OCI-LY3 (cell line): Measurements from ENCODE around the gene KATNAL2.

ENCODE experiments used
- H2AFZ ChIP-seq: fragments of 200-600, 300-600 bp; shearing (Covaris generic); 2 replicates; pipeline ENCODE4 v1.6.0; 2014; ENCODE audit warnings: antibody characterized with exemption, low read depth, low read length
- H3K27ac ChIP-seq: fragments of 200-600, 300-600 bp; sonication (generic); 2 replicates; pipeline ENCODE4 v1.5.1; 2014; ENCODE audit warnings: mild to moderate bottlenecking, low read length, moderate library complexity, mixed read lengths
- H3K27me3 ChIP-seq: fragments of 200-600, 300-600 bp; sonication (generic); 2 replicates; pipeline ENCODE4 v1.6.1; 2014; ENCODE audit warnings: low read depth, low read length, mixed read lengths
- H3K36me3 ChIP-seq: fragments of 200-600, 300-600 bp; sonication (generic); replicated peaks from 2 replicates; pipeline ENCODE3; 2014; ENCODE audit warnings: low read depth, low read length, mixed read lengths
- H3K4me1 ChIP-seq: fragments of 300-600, 200-600 bp; sonication (generic); 2 replicates; pipeline ENCODE4 v1.6.1; 2014; ENCODE audit warnings: low read length, mixed read lengths
- H3K4me2 ChIP-seq: fragments of 200-600, 300-600 bp; sonication (generic); 2 replicates; pipeline ENCODE4 v1.6.1; 2014; ENCODE audit warnings: low read length, mixed read lengths
- H3K4me3 ChIP-seq: fragments of 300-600, 200-600 bp; sonication (generic); 2 replicates; pipeline ENCODE4 v1.5.1; 2014; ENCODE audit warnings: antibody characterized with exemption, mild to moderate bottlenecking, low read length, moderate library complexity
- H3K79me2 ChIP-seq: fragments of 300-600, 200-600 bp; shearing (Covaris generic); 2 replicates; pipeline ENCODE4 v1.6.1; 2014; ENCODE audit warnings: mild to moderate bottlenecking, low read length, mixed read lengths
- H3K9ac ChIP-seq: fragments of 300-600, 200-600 bp; shearing (Covaris generic); 2 replicates; pipeline ENCODE4 v1.6.0; 2014; ENCODE audit warnings: mild to moderate bottlenecking, low read length, moderate library complexity
- H3K9me3 ChIP-seq: fragments of 200-600, 300-600 bp; shearing (Covaris generic); 2 replicates; pipeline ENCODE4 v1.6.1; 2014; ENCODE audit warnings: low read length, mixed read lengths; ENCODE audit not compliant: insufficient read depth
- H4K20me1 ChIP-seq: fragments of 200-600, 300-600 bp; sonication (generic); 2 replicates; pipeline ENCODE4 v1.6.1; 2016; ENCODE audit warnings: low read length, mixed read lengths; ENCODE audit not compliant: insufficient read depth
- EZH2phosphoT487 ChIP-seq: fragments of 200-600 bp; shearing (Covaris generic); IDR thresholded peaks from 2 replicates; pipeline ENCODE4 v1.6.1; 2018; ENCODE audit warnings: antibody characterized with exemption, mixed run types, low read depth
- TF ChIP-seq, protein P1 (sequence below): fragments of 200-600, 300-600 bp; sonication (generic); IDR thresholded peaks from 2 replicates; pipeline ENCODE4 v1.5.1; 2014; ENCODE audit warnings: antibody characterized with exemption, low read length, low read depth

Gene KATNAL2

DNA sequence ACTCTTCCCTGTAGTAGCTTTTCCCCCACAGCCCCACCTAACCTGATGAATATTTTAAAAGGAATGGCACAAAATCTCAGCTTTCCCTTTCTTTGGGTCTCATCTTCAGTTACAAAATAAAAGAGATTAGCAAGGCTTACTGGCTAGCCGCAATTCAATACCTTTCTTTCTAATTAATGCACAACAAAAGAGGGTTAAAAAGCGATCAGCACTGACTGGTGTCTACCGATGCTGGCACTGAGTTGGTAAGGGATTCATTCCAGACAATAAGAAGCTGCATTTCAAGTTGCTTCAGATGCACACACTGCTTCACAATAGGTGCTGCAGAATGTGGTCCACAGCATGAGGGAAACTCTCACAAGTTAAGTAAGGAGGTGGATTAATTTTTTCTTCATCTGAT, 191.0 kb downstream of the KATNAL2 start:
- H4K20me1 ChIP-seq, result no peaks in the 10 kb centered on the region; the same call in 1 of the 2 replicates
- H3K9me3 ChIP-seq, result no peaks in the 10 kb centered on the region
- no peak overlapping the region for H3K4me2 ChIP-seq
- no peak overlapping the region for H2AFZ ChIP-seq
- no peak overlapping the region for H3K9ac ChIP-seq
- H3K79me2 ChIP-seq, result no peaks in the 10 kb centered on the region
- TF ChIP-seq EZH2phosphoT487, result no peak
- no peak overlapping the region for H3K4me3 ChIP-seq
- H3K27me3 ChIP-seq, result no peaks in the 10 kb centered on the region
- H3K36me3 ChIP-seq, result peaks cover 65% of the 10 kb centered on the region
- H3K27ac ChIP-seq, result no peak overlapping the region
- H3K4me1 ChIP-seq, result no peaks in the 10 kb centered on the region

- no peaks in the 10 kb centered on the region; the same call in 1 of the 2 replicates for H4K20me1 ChIP-seq
- no peak overlapping the region for H3K27ac ChIP-seq
- no peaks in the 10 kb centered on the region for H3K4me1 ChIP-seq
- peaks cover 69% of the 10 kb centered on the region for H3K36me3 ChIP-seq
- H3K4me3 ChIP-seq, result no peak overlapping the region
- TF ChIP-seq, protein P1, sequence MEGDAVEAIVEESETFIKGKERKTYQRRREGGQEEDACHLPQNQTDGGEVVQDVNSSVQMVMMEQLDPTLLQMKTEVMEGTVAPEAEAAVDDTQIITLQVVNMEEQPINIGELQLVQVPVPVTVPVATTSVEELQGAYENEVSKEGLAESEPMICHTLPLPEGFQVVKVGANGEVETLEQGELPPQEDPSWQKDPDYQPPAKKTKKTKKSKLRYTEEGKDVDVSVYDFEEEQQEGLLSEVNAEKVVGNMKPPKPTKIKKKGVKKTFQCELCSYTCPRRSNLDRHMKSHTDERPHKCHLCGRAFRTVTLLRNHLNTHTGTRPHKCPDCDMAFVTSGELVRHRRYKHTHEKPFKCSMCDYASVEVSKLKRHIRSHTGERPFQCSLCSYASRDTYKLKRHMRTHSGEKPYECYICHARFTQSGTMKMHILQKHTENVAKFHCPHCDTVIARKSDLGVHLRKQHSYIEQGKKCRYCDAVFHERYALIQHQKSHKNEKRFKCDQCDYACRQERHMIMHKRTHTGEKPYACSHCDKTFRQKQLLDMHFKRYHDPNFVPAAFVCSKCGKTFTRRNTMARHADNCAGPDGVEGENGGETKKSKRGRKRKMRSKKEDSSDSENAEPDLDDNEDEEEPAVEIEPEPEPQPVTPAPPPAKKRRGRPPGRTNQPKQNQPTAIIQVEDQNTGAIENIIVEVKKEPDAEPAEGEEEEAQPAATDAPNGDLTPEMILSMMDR, result no peak
- TF ChIP-seq EZH2phosphoT487, result no peak
- H3K27me3 ChIP-seq, result no peaks in the 10 kb centered on the region
- no peak overlapping the region for H2AFZ ChIP-seq
- no peak overlapping the region for H3K4me2 ChIP-seq
- H3K79me2 ChIP-seq, result no peaks in the 10 kb centered on the region
- no peak overlapping the region for H3K9ac ChIP-seq
- no peaks in the 10 kb centered on the region for H3K9me3 ChIP-seq
Measured at GRCh38 chr18:47108998-47109405, 191.6 kb downstream of the KATNAL2 start.

DNA sequence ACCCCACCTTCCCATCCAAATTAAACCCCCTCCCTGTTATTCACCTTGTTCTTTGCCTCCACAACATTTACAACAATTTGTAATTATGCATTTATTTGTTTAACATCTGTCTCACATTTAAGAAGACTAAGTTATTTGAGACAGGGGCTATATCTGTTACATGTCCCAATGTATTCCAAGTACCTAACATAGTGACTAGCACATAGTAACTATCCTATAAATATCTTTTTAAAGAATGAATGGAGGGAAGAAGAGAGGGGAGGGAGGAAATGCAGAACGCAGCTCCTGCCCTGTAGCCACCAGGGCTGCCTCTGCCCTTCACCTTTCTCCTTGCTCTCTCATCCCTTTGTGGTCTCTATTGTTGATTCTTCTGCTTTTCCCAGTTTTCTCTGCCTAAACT, 192.3 kb downstream of the KATNAL2 start:
- Histone ChIP-seq H3K27me3 (no peaks in the 10 kb centered on the region), H3K27ac (no peak overlapping the region), H3K79me2 (no peaks in the 10 kb centered on the region), H3K36me3 (peaks cover 68% of the 10 kb centered on the region), H3K9ac (no peak overlapping the region), H3K9me3 (no peaks in the 10 kb centered on the region), H3K4me1 (no peaks in the 10 kb centered on the region), H3K4me3 (no peak overlapping the region), H3K4me2 (no peak overlapping the region), H4K20me1 (no peaks in the 10 kb centered on the region; the same call in 1 of the 2 replicates), H2AFZ (no peak overlapping the region)
- TF ChIP-seq EZH2phosphoT487, result no peak
- TF ChIP-seq, protein P1, result no peak

- no peak overlapping the region for H3K4me2 ChIP-seq
- no peaks in the 10 kb centered on the region; the same call in 1 of the 2 replicates for H4K20me1 ChIP-seq
- H3K79me2 ChIP-seq, result no peaks in the 10 kb centered on the region
- no peak overlapping the region for H3K9ac ChIP-seq
- no peak overlapping the region for H3K4me3 ChIP-seq
- no peaks in the 10 kb centered on the region for H3K9me3 ChIP-seq
- no peak overlapping the region for H3K27ac ChIP-seq
- no peaks in the 10 kb centered on the region for H3K27me3 ChIP-seq
- H3K36me3 ChIP-seq, result peaks cover 64% of the 10 kb centered on the region
- no peaks in the 10 kb centered on the region for H3K4me1 ChIP-seq
- no peak overlapping the region for H2AFZ ChIP-seq
- TF ChIP-seq EZH2phosphoT487, result no peak
- TF ChIP-seq, protein P1, result no peak
Measured at GRCh38 chr18:47110492-47111274, 193.3 kb downstream of the KATNAL2 start.
